HEK293 (cell line): ENCODE results near the gene HLA-E.
A peak's percentile ranks its signal among the peaks of the same experiment; 100 is the strongest.

Experiments
- CTCF ChIA-PET: fragments of 350-600 bp; formaldehyde crosslinking; extraction: SDS; loops from one replicate; lab custom pipeline; 2021; ENCODE audit warnings: antibody characterized with exemption; lab: Yijun Ruan, JAX
- POLR2A ChIA-PET: fragments of 300-600 bp; formaldehyde crosslinking; extraction: SDS; loops from one replicate; lab custom pipeline; 2020; ENCODE audit warnings: antibody characterized with exemption, inconsistent platforms; lab: Yijun Ruan, JAX
- H3K27ac ChIP-seq: fragments of 200-500 bp; sonication (Bioruptor generic); 2 replicates; pipeline ENCODE4 v1.5.1; 2014; ENCODE audit warnings: low read depth, low read length, control low read depth, inconsistent platforms; ENCODE audit errors: extremely low read depth
- H3K36me3 ChIP-seq, 2 experiments: fragments of 200-500 bp in 1 of 2; sonication (Bioruptor generic) in 1 of 2; 1 replicate in 1 of 2; 2 replicates in 1 of 2; pipeline ENCODE4 v1.5.1; 2014 to 2017; ENCODE audit warnings: inconsistent platforms in 2 of 2, low read length in 2 of 2; ENCODE audit not compliant: control insufficient read depth in 2 of 2, insufficient read depth in 1 of 2
- H3K4me1 ChIP-seq: fragments of 200-500 bp; sonication (Bioruptor generic); 2 replicates; pipeline ENCODE4 v1.5.1; 2014; ENCODE audit warnings: mild to moderate bottlenecking, low read length, inconsistent platforms; ENCODE audit not compliant: control insufficient read depth, insufficient read depth
- H3K4me3 ChIP-seq: 2 replicates; pipeline ENCODE4 v1.5.1; 2011; ENCODE audit warnings: low read depth, mild to moderate bottlenecking, control low read depth, low read length, moderate library complexity
- H3K9me3 ChIP-seq: fragments of 200-500 bp; sonication (Bioruptor generic); 2 replicates; pipeline ENCODE4 v1.5.1; 2014; ENCODE audit warnings: low read depth, low read length, inconsistent platforms; ENCODE audit not compliant: control insufficient read depth, insufficient read depth
- GFI1B ChIP-seq: fragments of 450-650 bp; formaldehyde crosslinking; IDR thresholded peaks from 2 replicates; pipeline ENCODE4 v1.5.1; 2016; ENCODE audit warnings: missing biosample characterization, missing genetic modification characterization
- GLI2 ChIP-seq: fragments of 450-650 bp; formaldehyde crosslinking; IDR thresholded peaks from 2 replicates; pipeline ENCODE4; 2017; ENCODE audit warnings: missing biosample characterization, missing genetic modification characterization, low read depth, borderline replicate concordance
- KLF1 ChIP-seq: fragments of 450-650 bp; formaldehyde crosslinking; IDR thresholded peaks from 2 replicates; pipeline ENCODE4 v1.5.1; 2016; ENCODE audit warnings: missing biosample characterization, missing genetic modification characterization
- KLF10 ChIP-seq: fragments of 450-650 bp; IDR thresholded peaks from 2 replicates; pipeline ENCODE4 v1.5.1; 2018; ENCODE audit warnings: missing biosample characterization, mild to moderate bottlenecking, missing genetic modification characterization
- KLF16 ChIP-seq: fragments of 450-650 bp; formaldehyde crosslinking; IDR thresholded peaks from 2 replicates; pipeline ENCODE4 v1.5.1; 2017; ENCODE audit warnings: missing biosample characterization, missing genetic modification characterization
- KLF8 ChIP-seq: fragments of 450-650 bp; formaldehyde crosslinking; IDR thresholded peaks from 2 replicates; pipeline ENCODE4 v1.5.1; 2016; ENCODE audit warnings: missing biosample characterization, missing genetic modification characterization
- PRDM1 ChIP-seq: fragments of 450-650 bp; formaldehyde crosslinking; IDR thresholded peaks from 2 replicates; pipeline ENCODE4; 2016; ENCODE audit warnings: missing biosample characterization, missing genetic modification characterization
- PRDM2 ChIP-seq: fragments of 450-650 bp; formaldehyde crosslinking; IDR thresholded peaks from 2 replicates; pipeline ENCODE4 v1.5.1; 2016; ENCODE audit warnings: missing biosample characterization, missing genetic modification characterization, borderline replicate concordance
- PRDM6 ChIP-seq: fragments of 450-650 bp; formaldehyde crosslinking; IDR thresholded peaks from 2 replicates; pipeline ENCODE4 v1.5.1; 2017; ENCODE audit warnings: missing biosample characterization, missing genetic modification characterization
- SALL2 ChIP-seq: fragments of 450-650 bp; formaldehyde crosslinking; IDR thresholded peaks from 2 replicates; pipeline ENCODE4 v1.5.0; 2017; ENCODE audit warnings: missing biosample characterization, mild to moderate bottlenecking, missing genetic modification characterization, borderline replicate concordance
- TRIM28 ChIP-seq: IDR thresholded peaks from 2 replicates; pipeline ENCODE4 v1.6.1; 2011; ENCODE audit warnings: low read length, control low read depth, borderline replicate concordance
- ZBTB17 ChIP-seq: fragments of 450-650 bp; formaldehyde crosslinking; IDR thresholded peaks from 2 replicates; pipeline ENCODE4 v1.5.1; 2016; ENCODE audit warnings: missing biosample characterization, missing genetic modification characterization
- ZNF132 ChIP-seq: fragments of 450-650 bp; formaldehyde crosslinking; IDR thresholded peaks from 2 replicates; pipeline ENCODE4 v1.5.1; 2017; ENCODE audit warnings: missing biosample characterization, missing genetic modification characterization, borderline replicate concordance
- ZNF26 ChIP-seq: fragments of 450-650 bp; formaldehyde crosslinking; IDR thresholded peaks from 2 replicates; pipeline ENCODE4 v1.5.1; 2016; ENCODE audit warnings: missing biosample characterization, missing genetic modification characterization
- ZNF302 ChIP-seq: fragments of 450-650 bp; formaldehyde crosslinking; IDR thresholded peaks from 2 replicates; pipeline ENCODE4 v1.5.1; 2016; ENCODE audit warnings: missing biosample characterization, missing genetic modification characterization, low read depth
- ZNF335 ChIP-seq: fragments of 450-650 bp; formaldehyde crosslinking; conservative IDR thresholded peaks from 2 replicates; pipeline ENCODE4 v1.5.1; 2016; ENCODE audit warnings: missing biosample characterization, missing genetic modification characterization
- ZNF341 ChIP-seq: fragments of 450-650 bp; formaldehyde crosslinking; IDR thresholded peaks from 2 replicates; pipeline ENCODE4; 2016; ENCODE audit warnings: low read depth, missing biosample characterization, missing genetic modification characterization
- ZNF366 ChIP-seq: fragments of 450-650 bp; formaldehyde crosslinking; conservative IDR thresholded peaks from 2 replicates; pipeline ENCODE4 v1.5.1; 2016; ENCODE audit warnings: missing biosample characterization, missing genetic modification characterization
- ZNF433 ChIP-seq: fragments of 450-650 bp; formaldehyde crosslinking; IDR thresholded peaks from 2 replicates; pipeline ENCODE4 v1.5.1; 2016; ENCODE audit warnings: missing biosample characterization, missing genetic modification characterization, low read depth
- ZNF501 ChIP-seq: fragments of 450-650 bp; formaldehyde crosslinking; IDR thresholded peaks from 2 replicates; pipeline ENCODE4 v1.5.1; 2016; ENCODE audit warnings: missing biosample characterization, missing genetic modification characterization
- ZNF513 ChIP-seq: fragments of 450-650 bp; IDR thresholded peaks from 2 replicates; pipeline ENCODE4 v1.5.1; 2018; ENCODE audit warnings: missing biosample characterization, missing genetic modification characterization
- ZNF544 ChIP-seq: fragments of 450-650 bp; formaldehyde crosslinking; IDR thresholded peaks from 2 replicates; pipeline ENCODE4 v1.5.0; 2017; ENCODE audit warnings: missing biosample characterization, missing genetic modification characterization
- ZNF624 ChIP-seq: fragments of 450-650 bp; formaldehyde crosslinking; IDR thresholded peaks from 2 replicates; pipeline ENCODE4 v1.5.1; 2017; ENCODE audit warnings: missing biosample characterization, missing genetic modification characterization
- ZNF654 ChIP-seq: fragments of 450-650 bp; formaldehyde crosslinking; IDR thresholded peaks from 2 replicates; pipeline ENCODE4 v1.5.1; 2016; ENCODE audit warnings: low read depth, missing biosample characterization, missing genetic modification characterization
- ZNF660 ChIP-seq: fragments of 450-650 bp; IDR thresholded peaks from 2 replicates; pipeline ENCODE4 v1.5.1; 2018; ENCODE audit warnings: missing biosample characterization, mild to moderate bottlenecking, missing genetic modification characterization
- ZNF768 ChIP-seq: fragments of 450-650 bp; formaldehyde crosslinking; IDR thresholded peaks from 2 replicates; pipeline ENCODE4 v1.5.1; 2018; ENCODE audit warnings: missing biosample characterization, mild to moderate bottlenecking, missing genetic modification characterization
- ZNF791 ChIP-seq: fragments of 450-650 bp; formaldehyde crosslinking; IDR thresholded peaks from 2 replicates; pipeline ENCODE4 v1.5.1; 2016; ENCODE audit warnings: missing biosample characterization, missing genetic modification characterization

The HLA-E gene

GRCh38 chr6:30541515-30542403, 52.5 kb downstream of the HLA-E start:
- no peaks in the 10 kb centered on the region for H3K4me1 ChIP-seq
- H3K27ac ChIP-seq: no peak overlapping the region
- H3K36me3 ChIP-seq: peaks cover 0 to 21% of the 10 kb centered on the region in 2 experiments; a peak in 1 of 3 replicates
- ChIA-PET CTCF (interaction anchor here (0.5 to 9.5 kb wide), 71 partner anchors 7 to 624 kb away, joined by 3 to 324 read pairs (median 4); partner anchors contain the start of genes ABCF1, C6orf136, DHX16 and GNL1), POLR2A (interaction anchor here (0.5 to 1.7 kb wide), 11 partner anchors 13 to 329 kb away, joined by 3 to 9 read pairs (median 4); partner anchors contain the start of genes DHX16, GNL1 and TRIM26)
- H3K9me3 ChIP-seq: no peaks in the 10 kb centered on the region
- peak overlapping the region; percentile 34 for H3K4me3 ChIP-seq
- TF ChIP-seq ZNF341 (tag by site-specific recombination) (peak; percentile 91), ZNF26 (tag by site-specific recombination) (no peak), ZNF544 (tag by site-specific recombination) (no peak), ZNF654 (tag by site-specific recombination) (peak; percentile 90), KLF1 (tag by site-specific recombination) (peak; percentile 59), GFI1B (no peak), ZNF433 (tag by site-specific recombination) (no peak), ZNF624 (tag by site-specific recombination) (no peak), ZBTB17 (tag by site-specific recombination) (peak; percentile 30; the same call in 1 of the 2 replicates), PRDM6 (tag by site-specific recombination) (no peak), GLI2 (no peak), KLF10 (peak; percentile 56), ZNF768 (no peak), ZNF513 (tag by site-specific recombination) (0 out of 2 replicates have a peak, but pooled peaks have one; percentile 1), ZNF132 (tag by site-specific recombination) (no peak), ZNF335 (tag by site-specific recombination) (peak; percentile 70), ZNF791 (tag by site-specific recombination) (no peak), PRDM1 (tag by site-specific recombination) (peak; percentile 77), ZNF302 (tag by site-specific recombination) (no peak), KLF16 (tag by site-specific recombination) (no peak), ZNF366 (tag by site-specific recombination) (peak; percentile 84), ZNF501 (no peak), PRDM2 (tag by site-specific recombination) (no peak), ZNF660 (peak; percentile 85), TRIM28 (no peak), KLF8 (tag by site-specific recombination) (0 out of 2 replicates have a peak, but pooled peaks have one; percentile 20), SALL2 (tag by site-specific recombination) (no peak)
